MCF 10A (cell line): ENCODE data around the gene TMEM18. TPM values are rescaled to one million over a fixed set of nuclear protein-coding genes. Genes with fewer than 3 reads are reported as not detected.

ENCODE experiments used
- BruUV-seq: library from RNA; stranded (reverse); fragments of 400-500 nt; replicated peaks from 2 replicates; lab custom pipeline; 2021; lab: Mats Ljungman, UMichigan
- CTCF ChIA-PET: fragments of 300-600 bp; sonication (Branson Sonifier 250); formaldehyde crosslinking; extraction: SDS; loops from one replicate; lab custom pipeline; 2021; ENCODE audit warnings: antibody characterized with exemption, inconsistent platforms; lab: Yijun Ruan, JAX
- POLR2A ChIA-PET: fragments of 300-600, 350-650 bp; sonication (Branson Sonifier 250); formaldehyde crosslinking; extraction: SDS; loops from one replicate; lab custom pipeline; 2020; ENCODE audit warnings: antibody characterized with exemption, inconsistent platforms; lab: Yijun Ruan, JAX
- DNase-seq: peaks from one replicate; pipeline ENCODE4 v3.0.0-alpha.2; 2018; ENCODE audit not compliant: unreplicated experiment
- H3K27ac Mint-ChIP-seq: one replicate; pipeline ENCODE4 v1.8.0; 2022; ENCODE audit warnings: mild to moderate bottlenecking, low read depth, mixed read lengths; ENCODE audit not compliant: unreplicated experiment
- H3K27me3 Mint-ChIP-seq: one replicate; pipeline ENCODE4 v1.8.0; 2022; ENCODE audit warnings: mixed read lengths; ENCODE audit not compliant: insufficient read depth, unreplicated experiment
- H3K36me3 Mint-ChIP-seq: one replicate; pipeline ENCODE4 v1.8.0; 2022; ENCODE audit warnings: mild to moderate bottlenecking, moderate library complexity, mixed read lengths; ENCODE audit not compliant: insufficient read depth, unreplicated experiment
- H3K4me1 Mint-ChIP-seq: one replicate; pipeline ENCODE4 v1.8.0; 2022; ENCODE audit warnings: mixed read lengths; ENCODE audit not compliant: insufficient read depth, unreplicated experiment
- H3K4me3 Mint-ChIP-seq: one replicate; pipeline ENCODE4 v1.8.0; 2022; ENCODE audit warnings: mild to moderate bottlenecking, moderate library complexity, mixed read lengths; ENCODE audit not compliant: unreplicated experiment
- H3K9me3 Mint-ChIP-seq: one replicate; pipeline ENCODE4 v1.8.0; 2022; ENCODE audit warnings: mixed read lengths; ENCODE audit not compliant: unreplicated experiment
- CTCF ChIP-seq: fragments of 200-600 bp; IDR thresholded peaks from one replicate; pipeline ENCODE4 v1.8.0; 2022; ENCODE audit warnings: antibody characterized with exemption, mild to moderate bottlenecking; ENCODE audit not compliant: unreplicated experiment
- intact Hi-C: fragments of 100-400 bp; cut with micrococcal nuclease; formaldehyde crosslinking; loops from 2 replicates; pipeline ENCODE4 v1.14.1; 2022
- total RNA-seq: library from RNA; stranded (reverse); gene quantifications from 2 replicates; pipeline ENCODE4 v1.2.3, GENCODE V29; 2022

Gene TMEM18
- total RNA-seq, 1 experiment from 2014 or later = 25.1 TPM

DNA sequence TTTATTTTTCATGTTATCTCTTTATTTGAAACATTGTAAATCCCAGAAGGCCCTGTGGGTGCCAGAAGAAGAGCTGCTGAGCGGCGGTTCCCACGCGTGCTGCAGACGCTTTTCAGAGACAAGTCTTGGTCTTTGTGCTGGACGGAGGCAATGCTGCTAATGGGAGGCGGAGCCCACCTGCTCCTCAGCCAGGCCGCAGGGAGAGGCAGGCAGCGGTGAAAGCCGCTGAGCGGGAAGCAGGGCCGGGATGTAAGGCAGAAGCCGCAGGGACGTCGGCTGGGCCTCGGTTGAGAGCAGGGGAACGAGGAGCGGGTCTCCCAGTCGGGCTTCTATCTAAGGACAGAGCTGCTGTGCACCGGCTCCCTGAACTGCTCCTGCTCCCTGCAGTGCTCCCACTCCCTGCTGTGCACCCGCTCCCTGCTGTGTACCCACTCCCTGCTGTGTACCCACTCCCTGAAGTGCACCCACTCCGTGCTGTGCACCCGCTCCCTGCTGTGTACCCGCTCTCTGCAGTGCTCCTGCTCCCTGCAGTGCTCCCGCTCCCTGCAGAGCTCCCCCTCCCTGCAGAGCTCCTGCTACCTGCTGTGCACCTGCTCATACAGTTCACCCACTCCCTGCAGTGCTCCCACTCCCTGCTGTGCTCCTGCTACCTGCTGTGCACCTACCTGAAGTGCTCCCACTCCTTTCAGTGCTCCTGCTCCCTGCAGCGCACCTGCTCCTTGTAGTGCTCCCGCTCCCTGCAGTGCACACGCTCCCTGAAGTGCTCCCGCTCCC lies 16.4 kb downstream of the TMEM18 start:
- Mint-ChIP-seq H3K27me3 (no peaks in the 10 kb centered on the region), H3K4me1 (no peaks in the 10 kb centered on the region), H3K4me3 (no peak overlapping the region), H3K36me3 (peaks cover 6% of the 10 kb centered on the region), H3K27ac (no peak overlapping the region), H3K9me3 (peaks cover 8% of the 10 kb centered on the region)
- POLR2A ChIA-PET = no interaction called here
- TF ChIP-seq CTCF = no peak
- intact Hi-C loops = no loop called here
- BruUV-seq = no TSS peak
- CTCF ChIA-PET = no interaction called here
- DNase-seq = no peak

DNA sequence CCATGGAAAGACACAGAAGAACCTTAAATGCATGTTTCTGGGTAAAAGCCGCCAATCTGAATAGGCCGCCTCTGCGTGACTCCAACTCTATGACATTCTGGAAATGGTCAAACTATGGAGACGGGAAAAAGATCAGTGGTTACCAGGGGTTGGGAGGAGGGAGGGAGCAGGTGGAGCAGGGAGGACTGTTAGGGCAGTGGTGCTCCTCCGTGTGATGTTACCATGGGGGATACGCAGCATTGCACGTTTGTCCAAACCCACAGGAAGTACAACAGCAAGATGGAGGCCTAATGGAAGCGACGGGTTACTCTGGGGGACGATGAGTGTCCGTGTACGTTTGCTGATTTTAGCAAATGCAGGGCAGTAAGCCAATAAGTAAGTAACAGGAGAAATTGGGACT lies 17.2 kb downstream of the TMEM18 start:
- intact Hi-C loops = no loop called here
- BruUV-seq = no TSS peak
- H3K36me3 Mint-ChIP-seq = peaks cover 6% of the 10 kb centered on the region
- peaks cover under 1% of the 10 kb centered on the region for H3K9me3 Mint-ChIP-seq
- no peak overlapping the region for H3K27ac Mint-ChIP-seq
- no peaks in the 10 kb centered on the region for H3K4me1 Mint-ChIP-seq
- DNase-seq = no peak
- ChIA-PET CTCF (no interaction called here), POLR2A (no interaction called here)
- no peak overlapping the region for H3K4me3 Mint-ChIP-seq
- H3K27me3 Mint-ChIP-seq = no peaks in the 10 kb centered on the region
- TF ChIP-seq CTCF = no peak

GRCh38 chr2:658426-658825 lies 18.8 kb downstream of the TMEM18 start:
- BruUV-seq = no TSS peak
- CTCF ChIA-PET = interaction anchor here (0.7 kb wide), 1 partner anchor 8 kb away, joined by 3 read pairs; no protein-coding TSS in a partner anchor
- Mint-ChIP-seq H3K27me3 (no peaks in the 10 kb centered on the region), H3K9me3 (no peaks in the 10 kb centered on the region), H3K4me1 (no peaks in the 10 kb centered on the region), H3K36me3 (no peaks in the 10 kb centered on the region), H3K27ac (no peak overlapping the region), H3K4me3 (no peak overlapping the region)
- no peak for TF ChIP-seq CTCF
- intact Hi-C loops = no loop called here
- DNase-seq = no peak
- POLR2A ChIA-PET = interaction anchor here (0.6 kb wide), 1 partner anchor 385 kb away, joined by 4 read pairs; no protein-coding TSS in a partner anchor

- H3K27ac Mint-ChIP-seq = no peak overlapping the region
Observed at GRCh38 chr2:657766-658165, 19.4 kb downstream of the TMEM18 start.

More at GRCh38 chr2:657766-658165, 19.4 kb downstream of the TMEM18 start:
- no peak for DNase-seq
- ChIA-PET POLR2A (no interaction called here), CTCF (interaction anchor here (0.7 kb wide), 1 partner anchor 9 kb away, joined by 3 read pairs; no protein-coding TSS in a partner anchor)
- no TSS peak for BruUV-seq
- intact Hi-C loops = no loop called here
- Mint-ChIP-seq H3K4me1 (no peaks in the 10 kb centered on the region), H3K27me3 (no peaks in the 10 kb centered on the region), H3K4me3 (no peak overlapping the region), H3K36me3 (no peaks in the 10 kb centered on the region), H3K9me3 (no peaks in the 10 kb centered on the region)
- no peak for TF ChIP-seq CTCF
